GM19099 (cell line): Measurements from ENCODE around the gene PCSK1N.

Source experiments
- POLR2A ChIP-seq: IDR thresholded peaks from 3 replicates; pipeline ENCODE4 v1.6.1; 2011; ENCODE audit warnings: low read depth; ENCODE audit not compliant: insufficient read length; ENCODE audit errors: extremely low read depth

Gene PCSK1N

GRCh38 chrX:48794911-48795515, 40.4 kb downstream of the PCSK1N start:
- TF ChIP-seq POLR2A = no peak

- no peak for TF ChIP-seq POLR2A
Observed at GRCh38 chrX:48794340-48794910, 41.0 kb downstream of the PCSK1N start.

- no peak for TF ChIP-seq POLR2A
Observed at GRCh38 chrX:48793935-48794334, 41.5 kb downstream of the PCSK1N start.

- TF ChIP-seq POLR2A = no peak
Observed at GRCh38 chrX:48792219-48792618, 43.2 kb downstream of the PCSK1N start.

- TF ChIP-seq POLR2A = no peak
Observed at GRCh38 chrX:48791063-48791820, 44.2 kb downstream of the PCSK1N start.

- TF ChIP-seq POLR2A = no peak
Observed at GRCh38 chrX:48790477-48790876, 44.9 kb downstream of the PCSK1N start.

GRCh38 chrX:48789366-48790220, 45.8 kb downstream of the PCSK1N start:
- TF ChIP-seq POLR2A = no peak

GRCh38 chrX:48787505-48788443, 47.6 kb downstream of the PCSK1N start:
- no peak for TF ChIP-seq POLR2A

- TF ChIP-seq POLR2A = no peak
Observed at GRCh38 chrX:48786825-48787504, 48.4 kb downstream of the PCSK1N start.

- no peak for TF ChIP-seq POLR2A
Observed at GRCh38 chrX:48786341-48786800, 49.0 kb downstream of the PCSK1N start, which contains the start of gene GATA1. Gene GATA1 (plus strand): TSS chrX:48786590. CDS start chrX:48791110, 4,520 bp downstream.

GRCh38 chrX:48785540-48786214, 49.7 kb downstream of the PCSK1N start:
- TF ChIP-seq POLR2A = no peak

- no peak for TF ChIP-seq POLR2A
Observed at GRCh38 chrX:48785186-48785539, 50.2 kb downstream of the PCSK1N start.

- TF ChIP-seq POLR2A = no peak
Observed at GRCh38 chrX:48784726-48785125, 50.7 kb downstream of the PCSK1N start.
